HT-29 (cell line): ENCODE results near the gene RBM44. TPM values are rescaled to one million over a fixed set of nuclear protein-coding genes. Genes with fewer than 3 reads are reported as not detected.
"Not testable (repeated sequence)": the region's sequence is repeated elsewhere in the genome, so short reads cannot be mapped to it uniquely, and the experiment has no call there.

Experiments used
- DNase-seq: peaks from one replicate; pipeline ENCODE4 v3.0.0-alpha.2; 2015; ENCODE audit warnings: low spot score
- total RNA-seq: library from RNA; depleted of rRNA; stranded (reverse); fragments of >200 nt; shearing (Covaris generic); gene quantifications from 2 replicates; pipeline ENCODE4 v1.2.3, GENCODE V29; 2014

Gene RBM44
- total RNA-seq, 1 experiment from 2014 or later, result 0.08 TPM

- DNase-seq, result peak; percentile 78
Measured at GRCh38 chr2:237774811-237775553, 23.6 kb upstream of the RBM44 start.

GRCh38 chr2:237779521-237779920 lies 19.1 kb upstream of the RBM44 start:
- DNase-seq, result no peak

GRCh38 chr2:237782181-237782580 lies 16.4 kb upstream of the RBM44 start:
- DNase-seq, result no peak

GRCh38 chr2:237783678-237784077 lies 14.9 kb upstream of the RBM44 start:
- not testable (repeated sequence) for DNase-seq

GRCh38 chr2:237786936-237787335 lies 11.6 kb upstream of the RBM44 start:
- no peak for DNase-seq

- DNase-seq, result no peak
Measured at GRCh38 chr2:237790353-237790752, 8.2 kb upstream of the RBM44 start.

GRCh38 chr2:237791977-237792727 lies 6.4 kb upstream of the RBM44 start:
- no peak for DNase-seq

- no peak for DNase-seq
Measured at GRCh38 chr2:237797253-237797652, 1.3 kb upstream of the RBM44 start.

GRCh38 chr2:237799060-237799428 lies 465 bp downstream of the RBM44 start:
- DNase-seq, result no peak

GRCh38 chr2:237801466-237801865 lies 2.9 kb downstream of the RBM44 start:
- no peak for DNase-seq

- no peak for DNase-seq
Measured at GRCh38 chr2:237806334-237806733, 7.8 kb downstream of the RBM44 start.

- no peak for DNase-seq
Measured at GRCh38 chr2:237815637-237816036, 17.1 kb downstream of the RBM44 start.

GRCh38 chr2:237816531-237816930 lies 18.0 kb downstream of the RBM44 start:
- DNase-seq, result no peak

GRCh38 chr2:237818066-237818473 lies 19.5 kb downstream of the RBM44 start:
- no peak for DNase-seq

- DNase-seq, result no peak
Measured at GRCh38 chr2:237819231-237819630, 20.7 kb downstream of the RBM44 start.

GRCh38 chr2:237820421-237820820 lies 21.8 kb downstream of the RBM44 start:
- DNase-seq, result no peak

GRCh38 chr2:237823544-237823943 lies 25.0 kb downstream of the RBM44 start:
- no peak for DNase-seq

- DNase-seq, result no peak
Measured at GRCh38 chr2:237824085-237824484, 25.5 kb downstream of the RBM44 start.

GRCh38 chr2:237827421-237827987 lies 28.9 kb downstream of the RBM44 start:
- no peak for DNase-seq

GRCh38 chr2:237830522-237830921 lies 31.9 kb downstream of the RBM44 start:
- no peak for DNase-seq

- DNase-seq, result no peak
Measured at GRCh38 chr2:237833546-237833945, 35.0 kb downstream of the RBM44 start.

- no peak for DNase-seq
Measured at GRCh38 chr2:237835372-237835771, 36.8 kb downstream of the RBM44 start.

GRCh38 chr2:237841051-237841450 lies 42.5 kb downstream of the RBM44 start:
- DNase-seq, result no peak
